Measurements from ENCODE around the gene CSF1. TPM values are rescaled to one million over a fixed set of nuclear protein-coding genes. Genes with fewer than 3 reads are reported as not detected.

CSF1 gene
- total and polyA plus RNA-seq, 2 of the 13 experiments (the other 11 are each of a cell fraction or from before 2014, with no cell fraction given), result 4.6 to 13.3 TPM

GRCh38 chr1:109959974-109960744, 49.5 kb downstream of the CSF1 start (continued):
- no peak for TF ChIP-seq PRDM10 (CRISPR knock-in tag; IDR thresholded peaks at IDR 0.05; ENCODE audit: low read depth)
- TF ChIP-seq ZNF292 (CRISPR knock-in tag; IDR thresholded peaks at IDR 0.05; ENCODE audit: borderline replicate concordance, low read depth), result peak; percentile 14; the same call in 1 of the 2 replicates
- no peak for TF ChIP-seq ZBTB14 (CRISPR knock-in tag; IDR thresholded peaks at IDR 0.05)
- no peak for TF ChIP-seq PHB2 (IDR thresholded peaks at IDR 0.05; ENCODE audit: partially characterized antibody)
- TF ChIP-seq ERF (CRISPR knock-in tag; IDR thresholded peaks at IDR 0.05), result 0 out of 2 replicates have a peak, but pooled peaks have one; percentile 15
- peak; percentile 71 for TF ChIP-seq HNF4G (IDR thresholded peaks at IDR 0.05; ENCODE audit: borderline replicate concordance, low read depth, low read length)
- TF ChIP-seq HNF4G (CRISPR knock-in tag; IDR thresholded peaks at IDR 0.05; ENCODE audit: borderline replicate concordance, low read depth), result 0 out of 2 replicates have a peak, but pooled peaks have one; percentile 74
- peak; percentile 43; the same call in 1 of the 2 replicates for TF ChIP-seq TFE3 (CRISPR knock-in tag; IDR thresholded peaks at IDR 0.05)
- peak; percentile 46; the same call in 1 of the 2 replicates for TF ChIP-seq MLX (CRISPR knock-in tag; IDR thresholded peaks at IDR 0.05)
- no peak for TF ChIP-seq BHLHE40 (IDR thresholded peaks at IDR 0.05; ENCODE audit: low read length)
- no peak for TF ChIP-seq HCFC1 (IDR thresholded peaks at IDR 0.05; ENCODE audit: low read depth, low read length)
- no peak for TF ChIP-seq ZNF232 (CRISPR knock-in tag; IDR thresholded peaks at IDR 0.05; ENCODE audit: borderline replicate concordance)
- no peak for TF ChIP-seq CBX1 (IDR thresholded peaks at IDR 0.05; ENCODE audit: low read depth)
- no peak for TF ChIP-seq ZNF333 (CRISPR knock-in tag; IDR thresholded peaks at IDR 0.05; ENCODE audit: borderline replicate concordance)
- peak; percentile 71 for TF ChIP-seq HOMEZ (CRISPR knock-in tag; IDR thresholded peaks at IDR 0.05; ENCODE audit: low read depth)
- no peak for TF ChIP-seq RORA (CRISPR knock-in tag; IDR thresholded peaks at IDR 0.05)
- TF ChIP-seq SIX1 (CRISPR knock-in tag; IDR thresholded peaks at IDR 0.05; ENCODE audit: borderline replicate concordance), result peak; percentile 9; the same call in 1 of the 2 replicates
- TF ChIP-seq PHF21A (CRISPR knock-in tag; IDR thresholded peaks at IDR 0.05), result no peak; the same call in none of the 2 replicates
- TF ChIP-seq ZNF761 (CRISPR knock-in tag; conservative IDR thresholded peaks at IDR 0.05), result 0 out of 2 replicates have a peak, but pooled peaks have one; percentile 50
- TF ChIP-seq CREB1 (IDR thresholded peaks at IDR 0.05), result no peak
- peak; percentile 49 for TF ChIP-seq CREB1 (CRISPR knock-in tag; IDR thresholded peaks at IDR 0.05)
- peak; percentile 50; the same call in 1 of the 2 replicates for TF ChIP-seq ZNF614 (CRISPR knock-in tag; IDR thresholded peaks at IDR 0.05; ENCODE audit: borderline replicate concordance)

All from HepG2 (cell line).